DND-41 (cell line): ENCODE results near the gene NLRC3.

Source experiments
- EZH2 ChIP-seq: IDR thresholded peaks from 3 replicates; pipeline ENCODE4 v1.6.1; 2012; ENCODE audit warnings: borderline replicate concordance, low read depth, mild to moderate bottlenecking, moderate library complexity, low read length, inconsistent platforms; ENCODE audit not compliant: severe bottlenecking
- TF ChIP-seq, protein P1 (sequence below): IDR thresholded peaks from 2 replicates; pipeline ENCODE4 v1.5.1; 2012; ENCODE audit warnings: borderline replicate concordance, low read length, moderate library complexity, mild to moderate bottlenecking; ENCODE audit not compliant: poor library complexity, severe bottlenecking; ENCODE audit errors: extremely low read depth

DNA sequence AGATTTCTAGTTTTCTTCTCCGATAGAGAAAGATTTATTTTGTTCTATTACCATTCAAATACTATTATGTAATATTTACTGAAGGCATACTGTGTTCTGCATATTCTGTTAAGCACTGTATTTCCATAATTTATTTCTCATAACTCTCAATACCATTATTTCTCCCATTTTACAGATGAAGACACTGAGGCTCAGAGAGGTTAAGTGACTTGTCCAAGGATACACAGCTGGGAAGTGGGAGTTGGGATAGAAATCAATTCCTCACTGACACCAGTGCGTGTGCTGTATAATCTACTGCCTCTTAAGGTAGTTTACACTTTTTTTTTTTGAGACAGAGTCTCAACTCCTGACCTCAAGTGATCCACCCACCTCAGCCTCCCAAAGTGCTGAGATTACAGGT is 7.4 kb downstream of the NLRC3 start:
- TF ChIP-seq, protein P1, sequence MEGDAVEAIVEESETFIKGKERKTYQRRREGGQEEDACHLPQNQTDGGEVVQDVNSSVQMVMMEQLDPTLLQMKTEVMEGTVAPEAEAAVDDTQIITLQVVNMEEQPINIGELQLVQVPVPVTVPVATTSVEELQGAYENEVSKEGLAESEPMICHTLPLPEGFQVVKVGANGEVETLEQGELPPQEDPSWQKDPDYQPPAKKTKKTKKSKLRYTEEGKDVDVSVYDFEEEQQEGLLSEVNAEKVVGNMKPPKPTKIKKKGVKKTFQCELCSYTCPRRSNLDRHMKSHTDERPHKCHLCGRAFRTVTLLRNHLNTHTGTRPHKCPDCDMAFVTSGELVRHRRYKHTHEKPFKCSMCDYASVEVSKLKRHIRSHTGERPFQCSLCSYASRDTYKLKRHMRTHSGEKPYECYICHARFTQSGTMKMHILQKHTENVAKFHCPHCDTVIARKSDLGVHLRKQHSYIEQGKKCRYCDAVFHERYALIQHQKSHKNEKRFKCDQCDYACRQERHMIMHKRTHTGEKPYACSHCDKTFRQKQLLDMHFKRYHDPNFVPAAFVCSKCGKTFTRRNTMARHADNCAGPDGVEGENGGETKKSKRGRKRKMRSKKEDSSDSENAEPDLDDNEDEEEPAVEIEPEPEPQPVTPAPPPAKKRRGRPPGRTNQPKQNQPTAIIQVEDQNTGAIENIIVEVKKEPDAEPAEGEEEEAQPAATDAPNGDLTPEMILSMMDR: no peak
- TF ChIP-seq EZH2: no peak
